T47D (cell line): ENCODE data around the gene KRT74.

ENCODE experiments used
- DNase-seq, 2 experiments: peaks; one replicate each; pipeline versions ENCODE4 v3.0.0 to v3.0.0-alpha.2; 2011 to 2012; ENCODE audit warnings: low read depth in 1 of 2, low spot score in 1 of 2
- JUND ChIP-seq: IDR thresholded peaks from 2 replicates; pipeline ENCODE4 v1.6.1; 2012; ENCODE audit warnings: low read depth
- in situ Hi-C: cut with HindIII; loops from 2 replicates; pipeline ENCODE4 v1.10.0; 2016; ENCODE audit warnings: low sequenced_read_pairs, low pct_unique_long_range_greater_than_20kb

KRT74 gene

DNA sequence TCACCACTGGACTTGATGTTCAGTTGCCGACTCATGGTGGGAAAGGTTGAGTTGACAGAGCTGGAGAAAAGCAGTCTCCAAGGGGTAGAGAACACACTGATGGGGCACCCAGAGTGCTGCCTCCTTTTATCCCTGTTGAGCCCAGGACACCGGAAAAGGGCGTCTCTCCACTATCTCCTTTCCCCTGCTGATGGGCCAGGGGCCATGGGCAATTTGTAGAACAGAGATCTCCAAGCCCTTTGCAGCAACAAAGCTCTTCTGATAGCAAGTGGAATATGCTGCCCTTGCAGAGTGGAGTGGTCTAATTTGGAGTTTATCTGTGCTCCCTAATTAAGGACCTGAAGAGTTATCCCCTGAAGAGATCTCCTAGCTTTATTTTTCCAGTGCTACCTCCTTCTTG lies at the start of gene KRT74:
Gene KRT74 (minus strand): TSS at position 101 of the 400 bp plus-strand sequence. CDS start 66 bp downstream, at position 35.
- in situ Hi-C loops, result no loop called here
- no peak for TF ChIP-seq JUND
- DNase-seq, result no peak

DNA sequence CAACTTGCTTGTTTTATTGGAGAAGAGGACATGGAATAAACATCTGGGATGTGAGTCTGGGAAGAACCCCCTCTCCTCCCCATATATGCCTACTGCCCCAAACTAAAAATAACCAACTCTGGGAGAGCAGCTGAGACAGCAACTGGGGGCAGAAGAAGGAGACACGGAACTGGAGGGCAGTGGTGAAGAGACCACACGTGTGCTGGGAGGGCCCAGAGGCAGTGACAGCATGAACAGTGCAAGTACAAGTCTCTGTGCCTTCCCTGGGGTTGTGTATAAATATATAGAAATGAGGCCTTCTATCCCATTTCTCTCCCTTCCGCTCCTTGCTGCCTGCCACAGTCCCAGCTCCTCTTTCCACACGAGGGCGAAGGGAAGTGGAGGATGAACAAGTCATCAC lies 48.7 kb upstream of the KRT74 start:
- in situ Hi-C loops, result no loop called here

DNA sequence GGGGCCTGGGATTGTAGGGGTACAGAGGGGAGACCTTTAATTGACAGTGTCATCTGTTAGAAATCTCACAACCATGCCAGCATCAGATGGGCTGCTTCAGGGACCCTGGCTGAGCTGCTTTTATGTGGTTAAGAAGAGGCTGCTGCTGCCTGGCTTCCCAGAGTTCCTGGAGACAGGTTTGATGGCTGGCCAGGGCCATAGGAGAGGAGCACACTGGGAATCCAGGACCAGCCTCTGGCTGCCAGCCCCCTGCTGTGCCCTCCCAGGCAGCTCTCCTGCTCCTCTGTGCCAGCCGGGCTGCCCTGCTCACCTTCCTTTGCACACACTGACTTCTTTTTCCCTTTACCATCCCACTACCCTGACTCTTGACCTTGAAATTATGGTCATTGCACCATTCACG lies 45.2 kb upstream of the KRT74 start:
- in situ Hi-C loops, result no loop called here
- no peak for DNase-seq
- no peak for TF ChIP-seq JUND

More for the DNA sequence above, 48.7 kb upstream of the KRT74 start:
- TF ChIP-seq JUND, result no peak
- DNase-seq, result no peak

GRCh38 chr12:52618216-52618615 lies 44.6 kb upstream of the KRT74 start, which contains the start of gene KRT73:
Gene KRT73, minus strand, starts transcription at chr12:52618559. Its CDS starts 35 bp downstream, at chr12:52618524.
- in situ Hi-C loops, result no loop called here
- TF ChIP-seq JUND, result no peak
- no peak for DNase-seq

DNA sequence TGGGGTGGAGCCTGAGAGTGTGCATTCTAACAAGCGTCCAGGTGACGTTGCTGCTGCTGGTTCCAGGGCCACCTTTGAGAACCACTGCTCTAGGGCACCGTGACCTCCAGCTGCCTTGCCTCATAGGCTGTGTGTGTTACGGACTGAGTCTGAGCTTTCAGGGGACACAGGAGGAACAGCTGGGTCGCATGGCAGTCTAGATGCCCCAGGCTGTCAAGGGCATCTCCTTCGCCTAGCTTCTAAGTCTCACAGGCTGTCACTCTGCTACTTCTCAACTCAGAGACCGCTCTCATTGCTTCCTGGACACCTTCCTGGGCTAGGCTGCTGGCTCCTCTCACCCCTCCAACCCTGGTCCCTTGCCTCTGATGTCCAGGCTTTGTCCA lies 43.8 kb upstream of the KRT74 start:
- no peak for TF ChIP-seq JUND
- in situ Hi-C loops, result no loop called here
- DNase-seq, result no peak

- DNase-seq, result no peak
- in situ Hi-C loops, result no loop called here
- no peak for TF ChIP-seq JUND
Measured at GRCh38 chr12:52616680-52617402, 43.2 kb upstream of the KRT74 start.

DNA sequence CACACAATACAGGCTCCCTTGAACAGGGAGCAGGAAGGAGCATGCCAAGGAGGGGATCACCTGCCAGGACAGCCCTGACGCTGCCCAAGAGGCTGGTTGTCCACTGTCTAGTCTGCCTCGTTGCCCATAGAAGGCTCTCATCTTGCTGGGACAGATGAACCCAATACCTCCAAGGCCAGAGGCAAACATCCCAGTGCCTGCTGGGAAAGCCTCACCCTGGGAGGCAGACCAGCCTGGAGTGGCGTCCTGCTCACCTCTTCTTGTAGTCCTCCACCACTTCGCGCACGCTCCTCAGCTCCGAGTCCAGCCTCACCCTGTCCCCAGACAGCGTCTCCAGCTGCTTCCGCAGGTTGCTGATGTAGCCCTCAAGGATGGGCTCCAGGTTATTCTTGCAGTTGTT lies 42.3 kb upstream of the KRT74 start:
- no peak for DNase-seq
- TF ChIP-seq JUND, result no peak
- in situ Hi-C loops, result no loop called here

DNA sequence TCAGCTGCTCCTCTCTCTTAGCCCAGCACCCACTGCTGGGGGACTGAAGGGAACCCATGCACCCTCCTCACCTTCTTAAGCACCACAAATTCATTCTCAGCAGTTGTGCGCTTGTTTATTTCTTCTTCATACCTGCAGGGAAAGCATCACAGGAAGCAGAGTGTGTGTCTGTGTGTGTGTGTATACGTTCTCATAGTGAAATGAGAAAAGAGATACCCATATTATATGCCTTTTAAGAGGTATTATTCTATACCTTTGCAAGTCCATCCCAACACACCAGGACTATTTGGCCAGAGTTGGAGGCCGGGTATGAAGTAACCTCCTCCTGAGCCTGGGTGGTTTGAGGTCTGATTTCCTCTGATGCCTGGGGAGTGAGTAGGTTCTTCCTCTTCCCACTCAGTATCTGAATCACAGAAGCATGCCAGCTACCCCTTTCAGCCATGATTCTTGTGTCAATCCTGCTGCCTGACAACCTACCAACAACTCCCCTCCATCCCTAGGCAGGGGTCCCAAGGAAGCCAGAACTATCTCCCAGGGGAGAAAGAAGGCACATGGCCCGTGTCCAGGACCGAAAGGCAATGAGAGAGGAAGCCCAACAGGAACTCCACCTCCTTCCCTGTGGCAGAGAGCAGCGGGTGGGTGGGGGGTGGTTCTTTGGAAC lies 41.7 kb upstream of the KRT74 start:
- TF ChIP-seq JUND, result no peak
- in situ Hi-C loops, result no loop called here
- no peak for DNase-seq

DNA sequence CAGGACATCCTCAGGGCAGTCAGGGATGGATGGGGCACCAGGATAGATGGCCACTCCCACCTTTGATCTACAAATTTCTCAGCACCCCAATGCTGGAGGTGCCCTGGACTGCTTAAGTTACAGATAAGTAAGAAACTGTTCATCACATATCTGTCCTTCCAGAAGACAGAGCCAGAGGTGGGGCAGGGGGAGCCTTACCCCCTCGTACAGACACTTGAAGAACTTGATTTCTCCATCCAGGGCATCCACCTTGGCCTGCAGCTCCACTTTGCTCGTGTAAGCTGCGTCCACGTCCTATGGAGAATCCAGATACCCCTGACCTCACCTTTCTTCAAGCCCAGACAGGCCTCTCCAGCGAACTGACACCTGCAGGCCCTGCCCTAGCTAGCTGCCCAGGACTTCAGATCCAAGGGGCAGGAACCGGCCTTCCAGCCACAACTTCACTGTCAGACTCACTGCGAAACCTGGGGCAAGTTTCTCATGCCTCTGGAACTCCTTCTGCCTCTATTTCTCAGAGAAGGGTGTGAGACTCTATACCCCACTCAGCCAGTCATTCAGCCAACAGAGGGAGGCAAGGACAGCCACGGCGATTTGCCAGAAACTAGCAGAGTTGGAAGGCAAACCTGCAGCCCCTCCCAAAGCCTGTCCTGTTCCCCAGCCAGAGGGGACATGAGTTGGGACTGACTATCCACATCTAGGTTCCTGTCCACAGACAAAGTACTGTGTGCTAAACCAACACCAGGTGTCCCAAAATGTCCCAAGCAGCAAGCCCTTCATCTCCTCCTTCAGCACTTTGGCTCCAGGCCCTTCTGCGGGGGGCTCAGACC lies 41.0 kb upstream of the KRT74 start:
- no peak for DNase-seq
- in situ Hi-C loops, result no loop called here
- no peak for TF ChIP-seq JUND

GRCh38 chr12:52613384-52614030 lies 39.9 kb upstream of the KRT74 start:
- in situ Hi-C loops, result no loop called here
- TF ChIP-seq JUND, result no peak
- DNase-seq, result no peak

- no peak for TF ChIP-seq JUND
- DNase-seq, result no peak
- in situ Hi-C loops, result no loop called here
Measured at GRCh38 chr12:52612431-52613383, 39.1 kb upstream of the KRT74 start.
